Mesenchymal stem cell (in vitro differentiated cells and primary cell): ENCODE measurements around the gene CLUH.

Experiments
- DNase-seq: peaks from one replicate; pipeline ENCODE4 v3.0.0-alpha.2; 2013
- H2AFZ ChIP-seq: one replicate; pipeline ENCODE4 v1.6.1; 2013; ENCODE audit warnings: low read depth, mild to moderate bottlenecking, control low read depth, inconsistent platforms, low read length, moderate library complexity
- H2AK5ac ChIP-seq: 2 replicates; pipeline ENCODE4 v1.6.1; 2013; ENCODE audit warnings: low read length, moderate library complexity, mild to moderate bottlenecking, inconsistent platforms; ENCODE audit not compliant: severe bottlenecking
- H2BK120ac ChIP-seq: one replicate; pipeline ENCODE4 v1.6.1; 2013; ENCODE audit warnings: low read depth, mild to moderate bottlenecking, inconsistent platforms, low read length, moderate library complexity
- H2BK12ac ChIP-seq, 2 experiments: one replicate each; pipeline ENCODE4 v1.6.1; 2013; ENCODE audit warnings: inconsistent platforms in 2 of 2, low read length in 2 of 2, mild to moderate bottlenecking in 2 of 2, moderate library complexity in 2 of 2, control low read depth in 1 of 2
- H2BK15ac ChIP-seq: one replicate; pipeline ENCODE4 v1.6.1; 2013; ENCODE audit warnings: mild to moderate bottlenecking, low read depth, inconsistent platforms; ENCODE audit not compliant: poor library complexity, severe bottlenecking
- H2BK5ac ChIP-seq: 2 replicates; pipeline ENCODE4 v1.6.1; 2013; ENCODE audit warnings: low read depth, mild to moderate bottlenecking, low read length, control low read depth, inconsistent platforms; ENCODE audit not compliant: poor library complexity, severe bottlenecking
- H3K14ac ChIP-seq, 2 experiments: one replicate each; pipeline ENCODE4 v1.6.1; 2013; ENCODE audit warnings: inconsistent platforms in 2 of 2, low read length in 2 of 2, control low read depth in 1 of 2, mild to moderate bottlenecking in 1 of 2, moderate library complexity in 1 of 2
- H3K18ac ChIP-seq, 2 experiments: one replicate each; pipeline ENCODE4 v1.6.1; 2013; ENCODE audit warnings: inconsistent platforms in 2 of 2, low read length in 2 of 2, control low read depth in 1 of 2, low read depth in 1 of 2, mild to moderate bottlenecking in 1 of 2
- H3K23ac ChIP-seq, 2 experiments: one replicate each; pipeline ENCODE4 v1.6.1; 2013; ENCODE audit warnings: inconsistent platforms in 2 of 2, low read length in 2 of 2, mild to moderate bottlenecking in 2 of 2, moderate library complexity in 2 of 2, control low read depth in 1 of 2
- H3K27ac ChIP-seq: 2 replicates; pipeline ENCODE4 v1.5.1; 2013; ENCODE audit warnings: mild to moderate bottlenecking, moderate library complexity, low read length, control low read depth, inconsistent platforms; ENCODE audit not compliant: poor library complexity, severe bottlenecking
- H3K27me3 ChIP-seq, 2 experiments: 2 replicates each; pipeline versions ENCODE4 v1.6.1 to v1.7.0; 2013; ENCODE audit warnings: low read length in 2 of 2, mild to moderate bottlenecking in 2 of 2, moderate library complexity in 2 of 2, control low read depth in 1 of 2, inconsistent platforms in 1 of 2; ENCODE audit not compliant: control insufficient read depth in 1 of 2, insufficient read depth in 1 of 2
- H3K36me3 ChIP-seq, 2 experiments: 2 replicates each; pipeline versions ENCODE4 v1.6.1 to v1.7.0; 2013; ENCODE audit warnings: low read length in 2 of 2, control low read depth in 1 of 2, inconsistent platforms in 1 of 2, low read depth in 1 of 2, mild to moderate bottlenecking in 1 of 2; ENCODE audit not compliant: insufficient read depth in 2 of 2, control insufficient read depth in 1 of 2
- H3K4ac ChIP-seq, 2 experiments: one replicate each; pipeline ENCODE4 v1.6.1; 2013; ENCODE audit warnings: inconsistent platforms in 2 of 2, low read length in 2 of 2, mild to moderate bottlenecking in 2 of 2, moderate library complexity in 2 of 2, control low read depth in 1 of 2, low read depth in 1 of 2
- H3K4me1 ChIP-seq: 2 replicates; pipeline ENCODE4 v1.6.1; 2013; ENCODE audit warnings: low read depth, low read length, control low read depth; ENCODE audit not compliant: control insufficient read depth, insufficient read depth
- H3K4me2 ChIP-seq: 2 replicates; pipeline ENCODE4 v1.6.1; 2013; ENCODE audit warnings: low read length, mild to moderate bottlenecking, inconsistent platforms; ENCODE audit not compliant: poor library complexity, severe bottlenecking
- H3K4me3 ChIP-seq, 2 experiments: 2 replicates each; pipeline versions ENCODE4 v1.5.1 to v1.7.0; 2013; ENCODE audit warnings: low read length in 2 of 2, mild to moderate bottlenecking in 2 of 2, control low read depth in 1 of 2, low read depth in 1 of 2; ENCODE audit not compliant: insufficient read depth in 1 of 2
- H3K79me1 ChIP-seq: replicated peaks from 2 replicates; pipeline ENCODE4 v1.6.1; 2013; ENCODE audit warnings: mild to moderate bottlenecking, control low read depth, low read length, inconsistent platforms; ENCODE audit not compliant: poor library complexity, severe bottlenecking
- H3K9ac ChIP-seq: 2 replicates; pipeline ENCODE4 v1.7.0; 2013; ENCODE audit warnings: mild to moderate bottlenecking, low read length, moderate library complexity
- H3K9me3 ChIP-seq: 2 replicates; pipeline ENCODE4 v1.7.0; 2013; ENCODE audit warnings: mild to moderate bottlenecking, low read length; ENCODE audit not compliant: control insufficient read depth
- H4K8ac ChIP-seq: one replicate; pipeline ENCODE4 v1.6.1; 2013; ENCODE audit warnings: inconsistent platforms, mild to moderate bottlenecking, low read length, moderate library complexity
- H4K91ac ChIP-seq: one replicate; pipeline ENCODE4 v1.6.1; 2013; ENCODE audit warnings: mild to moderate bottlenecking, low read length, inconsistent platforms
- WGBS: methylation state at CpG from one replicate; pipeline ENCODE4 v1.1.7; 2013; ENCODE audit warnings: mixed read lengths; 5-methylcytosine and 5-hydroxymethylcytosine counted together

CLUH gene

GRCh38 chr17:2751491-2751890 is 39.9 kb upstream of the CLUH start:
- Histone ChIP-seq H3K27ac (no peak overlapping the region), H4K91ac (no peak overlapping the region), H3K4ac (no peak overlapping the region), H3K9ac (no peak overlapping the region), H3K27me3 (peaks cover 54 to 69% of the 10 kb centered on the region in 2 experiments), H3K14ac (no peak overlapping the region), H4K8ac (no peak overlapping the region), H3K4me2 (no peak overlapping the region), H3K4me1 (peaks cover 24% of the 10 kb centered on the region), H3K9me3 (no peaks in the 10 kb centered on the region), H2BK5ac (no peak overlapping the region), H3K23ac (no peak overlapping the region), H2AFZ (no peak overlapping the region), H2BK15ac (no peak overlapping the region), H3K36me3 (no peaks in the 10 kb centered on the region), H2BK12ac (no peak overlapping the region), H2AK5ac (no peak overlapping the region), H3K4me3 (no peak overlapping the region), H3K18ac (no peak overlapping the region), H2BK120ac (no peak overlapping the region), H3K79me1 (no peaks in the 10 kb centered on the region)
- DNase-seq = no peak
- 80% methylated on average over 1 of the region's 2 CpGs for WGBS

DNA sequence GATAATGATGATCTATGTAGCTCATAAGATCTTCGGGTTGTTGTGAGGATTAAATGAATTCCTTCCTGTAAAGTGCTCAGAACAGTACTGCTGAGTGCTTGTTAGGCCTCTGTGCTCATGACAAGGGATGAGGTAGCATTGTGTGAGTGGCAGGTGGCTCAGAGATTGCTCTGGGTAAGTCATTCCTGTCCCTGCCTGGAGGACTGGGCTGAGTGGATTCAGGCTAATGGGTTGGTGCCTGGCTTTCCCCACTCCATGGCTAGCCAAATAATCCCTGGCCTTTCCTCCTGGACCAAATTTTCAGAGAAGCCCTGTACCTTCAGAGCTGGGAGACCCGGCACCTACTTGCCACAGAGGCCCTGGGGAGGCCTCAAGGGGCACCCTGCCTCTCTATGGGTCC is 39.2 kb upstream of the CLUH start:
- H4K91ac ChIP-seq = no peak overlapping the region
- no peak overlapping the region for H3K4me3 ChIP-seq
- H3K9ac ChIP-seq = no peak overlapping the region
- no peak overlapping the region for H2BK15ac ChIP-seq
- no peak overlapping the region for H3K14ac ChIP-seq
- H2BK5ac ChIP-seq = no peak overlapping the region
- H2AFZ ChIP-seq = no peak overlapping the region
- H3K36me3 ChIP-seq = no peaks in the 10 kb centered on the region
- no peak overlapping the region for H3K18ac ChIP-seq
- WGBS = 63% methylated on average over 2 of the region's 2 CpGs
- H3K27me3 ChIP-seq = peaks cover 49 to 68% of the 10 kb centered on the region in 2 experiments
- H3K23ac ChIP-seq = no peak overlapping the region
- H3K4ac ChIP-seq = no peak overlapping the region
- no peak overlapping the region for H2AK5ac ChIP-seq
- no peak overlapping the region for H3K27ac ChIP-seq
- H3K4me2 ChIP-seq = no peak overlapping the region
- no peak for DNase-seq
- H4K8ac ChIP-seq = no peak overlapping the region
- H3K9me3 ChIP-seq = no peaks in the 10 kb centered on the region
- H2BK120ac ChIP-seq = no peak overlapping the region
- no peak overlapping the region for H2BK12ac ChIP-seq
- peaks cover 17% of the 10 kb centered on the region for H3K4me1 ChIP-seq
- H3K79me1 ChIP-seq = no peaks in the 10 kb centered on the region

DNA sequence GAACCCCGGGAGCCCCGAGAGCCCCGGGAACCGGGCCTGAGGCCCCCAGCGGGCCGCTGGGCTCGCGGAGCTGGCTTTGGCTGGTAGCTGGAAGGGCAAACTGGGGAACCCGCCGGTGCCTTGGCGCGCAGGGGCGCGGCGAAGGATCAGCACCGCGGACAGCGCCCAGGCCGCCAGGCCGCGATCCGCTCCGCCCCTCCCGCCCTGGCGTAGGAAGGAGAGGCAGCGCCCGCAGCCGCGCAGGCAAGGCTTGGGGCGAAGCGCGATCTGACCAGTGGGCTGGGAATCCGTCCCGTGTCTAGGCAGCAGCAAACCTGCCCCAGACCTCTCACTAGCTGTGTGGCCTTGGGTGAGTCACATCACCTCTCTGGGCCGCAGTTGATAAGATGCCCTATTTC is 38.2 kb upstream of the CLUH start:
- no peak overlapping the region for H3K9ac ChIP-seq
- under 1% methylated on average over 29 of the region's 35 CpGs for WGBS
- no peak overlapping the region for H2BK5ac ChIP-seq
- H3K4ac ChIP-seq = no peak overlapping the region
- no peak overlapping the region for H2BK12ac ChIP-seq
- DNase-seq = peak; percentile 62
- no peak overlapping the region for H3K4me3 ChIP-seq
- no peaks in the 10 kb centered on the region for H3K79me1 ChIP-seq
- H4K8ac ChIP-seq = no peak overlapping the region
- H4K91ac ChIP-seq = no peak overlapping the region
- H3K23ac ChIP-seq = no peak overlapping the region
- no peak overlapping the region for H3K18ac ChIP-seq
- H3K27ac ChIP-seq = no peak overlapping the region
- H2AFZ ChIP-seq = no peak overlapping the region
- peaks cover 52 to 75% of the 10 kb centered on the region in 2 experiments for H3K27me3 ChIP-seq
- no peak overlapping the region for H2AK5ac ChIP-seq
- H3K14ac ChIP-seq = no peak overlapping the region
- H3K4me2 ChIP-seq = peak overlapping the region; percentile 48
- H2BK120ac ChIP-seq = no peak overlapping the region
- peaks cover 9% of the 10 kb centered on the region for H3K4me1 ChIP-seq
- H3K9me3 ChIP-seq = no peaks in the 10 kb centered on the region
- no peak overlapping the region for H2BK15ac ChIP-seq
- no peaks in the 10 kb centered on the region for H3K36me3 ChIP-seq

DNA sequence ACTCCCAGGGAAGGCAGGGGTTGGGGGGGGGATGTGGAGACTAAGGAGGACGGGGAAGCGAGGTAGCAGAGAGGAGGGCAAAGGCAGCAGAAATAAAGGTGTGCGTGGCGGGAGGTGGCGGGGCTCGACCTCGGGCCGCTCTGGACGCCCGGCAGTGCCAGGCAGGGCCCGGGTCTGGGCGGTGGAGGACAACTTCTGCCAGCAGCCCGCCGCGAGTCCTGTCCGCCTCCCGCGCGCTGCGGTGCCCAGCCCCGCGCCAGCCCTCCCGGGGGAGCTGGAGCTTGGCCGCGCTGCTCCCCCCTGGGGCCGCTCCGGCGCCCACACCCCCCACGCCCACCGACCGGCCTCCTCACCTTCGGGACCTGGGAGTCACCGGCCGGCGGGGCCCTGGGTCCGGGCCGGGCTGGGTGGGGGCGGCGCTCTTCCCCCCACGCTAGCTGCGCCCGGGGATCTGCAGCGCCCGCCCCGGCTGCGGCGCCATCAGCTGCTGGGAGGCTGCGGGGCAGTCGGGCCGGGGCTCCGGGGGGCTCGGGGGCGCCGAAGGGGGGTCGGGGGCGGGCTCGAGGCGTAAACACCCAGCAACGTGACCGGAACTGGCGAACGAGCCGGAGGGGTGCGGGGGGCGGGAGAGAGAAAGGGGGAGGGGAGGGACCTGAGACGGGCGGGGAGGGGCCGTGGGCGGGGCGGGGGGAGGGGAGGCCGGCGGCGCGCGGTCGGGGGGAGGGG is 37.7 kb upstream of the CLUH start, which contains the start of gene CCDC92B:
TSS of gene CCDC92B (minus strand) at position 595 of the 726 bp plus-strand sequence. CDS start 14,507 bp downstream, outside the sequence.
- Histone ChIP-seq H3K36me3 (no peaks in the 10 kb centered on the region), H3K27ac (no peak within 1 kb of the TSS), H3K9ac (no peak within 1 kb of the TSS), H2AK5ac (no peak within 1 kb of the TSS), H4K91ac (no peak within 1 kb of the TSS), H3K18ac (no peak within 1 kb of the TSS), H3K79me1 (no peaks in the 10 kb centered on the region), H2BK15ac (no peak within 1 kb of the TSS), H3K4me1 (peaks cover 9% of the 10 kb centered on the region), H3K27me3 (peaks cover 52 to 77% of the 10 kb centered on the region in 2 experiments), H3K23ac (no peak within 1 kb of the TSS), H3K4me2 (peak within 1 kb of the TSS; percentile 48), H3K14ac (no peak within 1 kb of the TSS), H2AFZ (no peak within 1 kb of the TSS), H3K4ac (no peak within 1 kb of the TSS), H2BK120ac (no peak within 1 kb of the TSS), H3K4me3 (no peak within 1 kb of the TSS), H2BK5ac (no peak within 1 kb of the TSS), H3K9me3 (no peaks in the 10 kb centered on the region), H2BK12ac (no peak within 1 kb of the TSS), H4K8ac (no peak within 1 kb of the TSS)
- WGBS = 10% methylated on average over 16 of the region's 76 CpGs
- DNase-seq = no peak
